ENCODE measurements around the gene FUT4.

The FUT4 gene

GRCh38 chr11:94521684-94522083, 22.0 kb upstream of the FUT4 start:
- Histone ChIP-seq H3K36me3 (ENCODE audit: insufficient read depth, low read length) (no peaks in the 10 kb centered on the region), H3K9ac (ENCODE audit: low read depth, low read length) (no peak overlapping the region), H3K9me3 (ENCODE audit: control insufficient read depth, insufficient read depth, low read length) (no peaks in the 10 kb centered on the region), H3K4me1 (ENCODE audit: insufficient read depth, low read length) (no peaks in the 10 kb centered on the region)

- H3K9ac ChIP-seq (ENCODE audit: low read depth, low read length), result no peak overlapping the region
- no peaks in the 10 kb centered on the region; the same call in 1 of the 2 replicates for H3K36me3 ChIP-seq (ENCODE audit: insufficient read depth, low read length)
- no peaks in the 10 kb centered on the region for H3K9me3 ChIP-seq (ENCODE audit: control insufficient read depth, insufficient read depth, low read length)
- H3K4me1 ChIP-seq (ENCODE audit: insufficient read depth, low read length), result no peaks in the 10 kb centered on the region
These were observed 19.4 kb upstream of the FUT4 start for GRCh38 chr11:94524341-94524740.

DNA sequence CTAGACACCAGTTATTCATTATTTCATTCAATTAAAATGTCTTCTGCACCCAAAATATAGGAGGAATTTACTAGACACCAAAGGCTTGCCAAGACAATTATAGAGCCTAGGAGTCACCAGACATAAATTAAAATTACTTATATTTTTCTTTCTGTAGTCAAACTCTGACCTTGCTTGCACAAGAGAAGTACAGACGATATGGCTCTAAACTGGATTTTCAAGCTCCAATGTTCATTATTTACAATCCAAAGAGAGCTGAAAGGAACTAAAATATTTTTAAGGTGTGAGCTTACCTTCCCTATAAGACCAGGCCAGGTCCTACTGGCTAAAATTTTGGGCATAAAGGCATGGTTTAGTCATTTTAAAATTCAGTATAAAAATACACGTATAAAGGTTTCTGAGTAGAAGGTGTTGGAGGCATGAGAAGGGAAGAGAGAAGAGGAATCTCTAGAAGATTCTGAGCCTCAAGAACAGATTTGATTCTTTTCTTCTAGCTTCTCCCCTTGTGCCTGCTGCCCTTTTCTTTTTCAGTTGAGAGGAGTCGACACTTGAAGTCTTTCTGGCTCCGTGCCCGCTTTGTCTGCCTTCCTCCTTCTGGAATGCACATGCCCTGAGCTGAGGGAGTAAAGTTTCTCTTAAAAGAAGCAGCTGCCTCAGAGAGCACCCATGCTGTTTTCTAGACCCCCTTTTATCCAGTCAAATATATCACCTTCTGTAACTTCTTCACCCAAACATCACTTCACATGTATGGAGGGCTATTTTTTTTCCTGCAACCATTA, 18.0 kb upstream of the FUT4 start:
- H3K9ac ChIP-seq (ENCODE audit: low read depth, low read length), result no peak overlapping the region
- H3K36me3 ChIP-seq (ENCODE audit: insufficient read depth, low read length), result no peaks in the 10 kb centered on the region; the same call in 1 of the 2 replicates
- no peaks in the 10 kb centered on the region for H3K4me1 ChIP-seq (ENCODE audit: insufficient read depth, low read length)
- no peaks in the 10 kb centered on the region for H3K9me3 ChIP-seq (ENCODE audit: control insufficient read depth, insufficient read depth, low read length)

DNA sequence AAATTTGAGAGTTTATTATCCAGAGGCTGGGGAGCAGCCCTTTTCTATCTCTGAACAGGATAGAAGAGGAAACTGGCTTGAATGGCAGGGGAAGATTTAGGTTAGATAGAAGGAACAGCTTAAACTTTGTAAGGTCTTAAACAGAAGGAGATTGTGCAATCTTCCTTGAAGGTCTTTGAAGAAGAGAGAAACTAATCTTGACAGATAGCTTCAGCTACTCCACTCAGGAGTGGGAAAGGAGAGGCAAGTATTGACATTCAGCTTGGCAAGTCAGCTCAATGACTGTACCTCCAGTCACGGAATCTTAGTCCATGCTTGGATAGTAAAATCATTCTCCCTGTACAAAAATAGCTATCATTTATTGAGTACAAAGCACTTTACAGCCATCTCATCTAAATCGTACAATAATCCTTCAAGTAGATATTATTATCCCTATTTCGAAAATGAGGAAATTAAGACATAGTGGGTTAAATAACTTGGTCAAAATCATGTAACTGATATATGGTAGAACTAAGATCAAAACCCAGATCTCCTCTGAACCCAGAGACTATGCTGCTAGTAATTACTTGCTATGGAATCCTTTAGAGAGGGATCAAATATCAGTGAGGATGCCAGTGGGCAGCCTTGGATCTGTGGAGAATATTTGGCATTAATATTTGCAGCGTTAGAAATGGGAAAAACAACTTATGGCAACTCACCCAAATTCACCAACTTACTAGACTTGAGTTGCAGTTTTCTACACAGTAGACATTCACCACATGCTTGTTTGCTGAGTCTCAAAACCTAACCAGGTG, 16.9 kb upstream of the FUT4 start:
- Histone ChIP-seq H3K36me3 (ENCODE audit: insufficient read depth, low read length) (no peaks in the 10 kb centered on the region; the same call in 1 of the 2 replicates), H3K4me1 (ENCODE audit: insufficient read depth, low read length) (no peaks in the 10 kb centered on the region), H3K9me3 (ENCODE audit: control insufficient read depth, insufficient read depth, low read length) (no peaks in the 10 kb centered on the region), H3K9ac (ENCODE audit: low read depth, low read length) (no peak overlapping the region)

GRCh38 chr11:94528551-94528950, 15.2 kb upstream of the FUT4 start:
- H3K36me3 ChIP-seq (ENCODE audit: insufficient read depth, low read length), result no peaks in the 10 kb centered on the region; the same call in 1 of the 2 replicates
- H3K4me1 ChIP-seq (ENCODE audit: insufficient read depth, low read length), result no peaks in the 10 kb centered on the region

GRCh38 chr11:94532211-94532610, 11.5 kb upstream of the FUT4 start:
- no peaks in the 10 kb centered on the region for H3K36me3 ChIP-seq (ENCODE audit: insufficient read depth, low read length)
- no peak overlapping the region for H3K9ac ChIP-seq (ENCODE audit: low read depth, low read length)
- H3K9me3 ChIP-seq (ENCODE audit: control insufficient read depth, insufficient read depth, low read length), result no peaks in the 10 kb centered on the region
- H3K4me1 ChIP-seq (ENCODE audit: insufficient read depth, low read length), result no peaks in the 10 kb centered on the region

More at GRCh38 chr11:94528551-94528950, 15.2 kb upstream of the FUT4 start:
- Histone ChIP-seq H3K9ac (ENCODE audit: low read depth, low read length) (no peak overlapping the region), H3K9me3 (ENCODE audit: control insufficient read depth, insufficient read depth, low read length) (no peaks in the 10 kb centered on the region)

- H3K9me3 ChIP-seq (ENCODE audit: control insufficient read depth, insufficient read depth, low read length), result no peaks in the 10 kb centered on the region
- no peaks in the 10 kb centered on the region for H3K36me3 ChIP-seq (ENCODE audit: insufficient read depth, low read length)
- no peaks in the 10 kb centered on the region for H3K4me1 ChIP-seq (ENCODE audit: insufficient read depth, low read length)
These were observed 10.5 kb upstream of the FUT4 start for GRCh38 chr11:94533206-94533605.

GRCh38 chr11:94533696-94534630, 9.8 kb upstream of the FUT4 start:
- Histone ChIP-seq H3K9me3 (ENCODE audit: control insufficient read depth, insufficient read depth, low read length) (no peaks in the 10 kb centered on the region), H3K4me1 (ENCODE audit: insufficient read depth, low read length) (no peaks in the 10 kb centered on the region), H3K9ac (ENCODE audit: low read depth, low read length) (no peak overlapping the region), H3K36me3 (ENCODE audit: insufficient read depth, low read length) (no peaks in the 10 kb centered on the region)

More at GRCh38 chr11:94533206-94533605, 10.5 kb upstream of the FUT4 start:
- H3K9ac ChIP-seq (ENCODE audit: low read depth, low read length), result no peak overlapping the region

DNA sequence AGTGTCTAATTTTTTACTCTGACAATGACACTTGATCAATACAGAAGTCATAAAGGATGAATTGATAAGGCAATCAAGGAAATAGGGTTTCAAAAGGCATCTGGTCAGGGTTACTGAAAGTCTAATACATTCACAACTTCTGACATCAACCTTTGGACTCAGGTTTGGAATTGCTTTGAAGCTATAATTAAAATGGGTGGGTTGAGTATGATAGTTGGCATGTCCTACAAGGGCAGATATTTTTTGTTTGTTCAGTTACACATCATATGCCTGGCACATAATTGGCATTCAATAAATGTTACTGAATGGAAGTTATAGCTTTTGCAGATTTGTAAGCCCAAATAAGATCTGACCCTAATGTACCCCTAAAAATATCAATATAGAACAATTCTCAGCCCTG, 7.3 kb upstream of the FUT4 start:
- Histone ChIP-seq H3K4me1 (ENCODE audit: insufficient read depth, low read length) (no peaks in the 10 kb centered on the region), H3K36me3 (ENCODE audit: insufficient read depth, low read length) (no peaks in the 10 kb centered on the region), H3K9ac (ENCODE audit: low read depth, low read length) (no peak overlapping the region), H3K9me3 (ENCODE audit: control insufficient read depth, insufficient read depth, low read length) (no peaks in the 10 kb centered on the region)

DNA sequence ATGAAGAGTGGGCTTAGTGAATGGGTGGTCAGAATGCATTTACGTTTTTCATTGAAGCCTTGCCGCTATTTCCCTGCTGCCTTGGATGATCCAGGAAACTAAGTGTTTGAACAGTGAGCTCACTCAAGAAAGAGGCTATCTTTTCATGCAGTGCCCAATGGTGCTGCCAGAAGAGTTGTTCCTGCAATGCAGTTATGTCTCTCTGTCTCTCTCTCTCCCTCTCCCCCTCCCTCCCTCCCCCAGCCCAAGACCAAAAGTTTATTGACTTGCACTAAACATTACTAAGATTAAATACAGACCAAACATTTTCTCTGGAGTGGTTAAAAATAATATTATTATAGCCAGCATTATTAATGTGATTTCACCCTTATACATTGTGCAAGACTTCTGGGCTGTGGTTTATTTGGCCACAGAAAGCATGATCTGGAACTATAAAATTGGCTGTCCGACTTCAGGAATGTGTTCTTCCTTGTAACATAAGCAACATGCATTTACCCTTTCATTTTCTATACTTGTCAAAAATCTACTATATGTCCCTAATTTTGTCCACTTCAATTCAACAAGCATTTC, 6.6 kb upstream of the FUT4 start:
- H3K4me1 ChIP-seq (ENCODE audit: insufficient read depth, low read length), result no peaks in the 10 kb centered on the region
- H3K9ac ChIP-seq (ENCODE audit: low read depth, low read length), result no peak overlapping the region
- no peaks in the 10 kb centered on the region for H3K9me3 ChIP-seq (ENCODE audit: control insufficient read depth, insufficient read depth, low read length)
- no peaks in the 10 kb centered on the region for H3K36me3 ChIP-seq (ENCODE audit: insufficient read depth, low read length)

DNA sequence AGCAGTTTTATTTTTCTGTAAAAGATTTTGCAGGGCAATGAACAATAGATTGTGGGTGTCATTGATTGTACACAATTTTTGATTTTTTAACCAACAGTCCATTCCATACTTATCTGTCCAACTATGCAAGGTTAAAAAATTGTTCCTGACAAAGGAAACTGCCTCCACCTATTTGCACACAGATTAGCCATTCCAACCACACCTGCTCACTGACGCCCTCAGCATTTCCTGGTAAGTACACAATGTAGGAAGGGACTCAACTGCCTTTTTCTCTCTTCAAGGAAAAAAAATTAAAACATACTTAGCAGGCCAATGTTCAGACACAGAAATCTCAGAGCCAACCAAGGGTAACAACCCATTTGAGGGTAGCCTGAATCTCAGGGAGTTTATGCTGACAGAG, 4.3 kb upstream of the FUT4 start:
- Histone ChIP-seq H3K9me3 (ENCODE audit: control insufficient read depth, insufficient read depth, low read length) (no peaks in the 10 kb centered on the region), H3K4me1 (ENCODE audit: insufficient read depth, low read length) (no peaks in the 10 kb centered on the region), H3K9ac (ENCODE audit: low read depth, low read length) (no peak overlapping the region), H3K36me3 (ENCODE audit: insufficient read depth, low read length) (no peaks in the 10 kb centered on the region)

- H3K4me1 ChIP-seq (ENCODE audit: insufficient read depth, low read length), result no peaks in the 10 kb centered on the region
- H3K9ac ChIP-seq (ENCODE audit: low read depth, low read length), result peak overlapping the region; percentile 77
- H3K9me3 ChIP-seq (ENCODE audit: control insufficient read depth, insufficient read depth, low read length), result no peaks in the 10 kb centered on the region
- H3K36me3 ChIP-seq (ENCODE audit: insufficient read depth, low read length), result no peaks in the 10 kb centered on the region
These were observed 1.0 kb downstream of the FUT4 start for GRCh38 chr11:94544646-94545263.

DNA sequence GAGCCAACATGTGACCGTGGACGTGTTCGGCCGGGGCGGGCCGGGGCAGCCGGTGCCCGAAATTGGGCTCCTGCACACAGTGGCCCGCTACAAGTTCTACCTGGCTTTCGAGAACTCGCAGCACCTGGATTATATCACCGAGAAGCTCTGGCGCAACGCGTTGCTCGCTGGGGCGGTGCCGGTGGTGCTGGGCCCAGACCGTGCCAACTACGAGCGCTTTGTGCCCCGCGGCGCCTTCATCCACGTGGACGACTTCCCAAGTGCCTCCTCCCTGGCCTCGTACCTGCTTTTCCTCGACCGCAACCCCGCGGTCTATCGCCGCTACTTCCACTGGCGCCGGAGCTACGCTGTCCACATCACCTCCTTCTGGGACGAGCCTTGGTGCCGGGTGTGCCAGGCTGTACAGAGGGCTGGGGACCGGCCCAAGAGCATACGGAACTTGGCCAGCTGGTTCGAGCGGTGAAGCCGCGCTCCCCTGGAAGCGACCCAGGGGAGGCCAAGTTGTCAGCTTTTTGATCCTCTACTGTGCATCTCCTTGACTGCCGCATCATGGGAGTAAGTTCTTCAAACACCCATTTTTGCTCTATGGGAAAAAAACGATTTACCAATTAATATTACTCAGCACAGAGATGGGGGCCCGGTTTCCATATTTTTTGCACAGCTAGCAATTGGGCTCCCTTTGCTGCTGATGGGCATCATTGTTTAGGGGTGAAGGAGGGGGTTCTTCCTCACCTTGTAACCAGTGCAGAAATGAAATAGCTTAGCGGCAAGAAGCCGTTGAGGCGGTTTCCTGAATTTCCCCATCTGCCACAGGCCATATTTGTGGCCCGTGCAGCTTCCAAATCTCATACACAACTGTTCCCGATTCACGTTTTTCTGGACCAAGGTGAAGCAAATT, 1.8 kb downstream of the FUT4 start:
- H3K9me3 ChIP-seq (ENCODE audit: control insufficient read depth, insufficient read depth, low read length), result no peaks in the 10 kb centered on the region
- peak overlapping the region; percentile 77 for H3K9ac ChIP-seq (ENCODE audit: low read depth, low read length)
- H3K4me1 ChIP-seq (ENCODE audit: insufficient read depth, low read length), result no peaks in the 10 kb centered on the region
- H3K36me3 ChIP-seq (ENCODE audit: insufficient read depth, low read length), result no peaks in the 10 kb centered on the region
